K562 (cell line): ENCODE data around the gene PDGFD.

ENCODE experiments used
- ATF7 ChIP-seq: fragments of 450-650 bp; IDR thresholded peaks from 2 replicates; pipeline ENCODE4 v1.7.1; 2014; ENCODE audit warnings: mild to moderate bottlenecking, moderate library complexity
- BACH1 ChIP-seq: fragments of 200-800 bp; sonication (Bioruptor generic); IDR thresholded peaks from 2 replicates; pipeline ENCODE4 v1.6.1; 2016; ENCODE audit warnings: missing genetic modification characterization, missing compliant biosample characterization
- CTCF ChIP-seq, 3 experiments: IDR thresholded peaks in 2 of 3; conservative IDR thresholded peaks in 1 of 3; 2 replicates each; pipeline ENCODE4 v1.5.1; 2011 to 2012; ENCODE audit warnings: low read length in 3 of 3, mild to moderate bottlenecking in 3 of 3, control low read depth in 2 of 3, improper control_type of control experiment in 1 of 3, inconsistent platforms in 1 of 3, low read depth in 1 of 3, mixed read lengths in 1 of 3, moderate library complexity in 1 of 3; ENCODE audit not compliant: insufficient read depth in 2 of 3

- TF ChIP-seq ATF7 = no peak
- no peak for TF ChIP-seq CTCF (IDR thresholded peaks at IDR 0.05 in 2 of 3, conservative IDR thresholded peaks at IDR 0.05 in 1 of 3; ENCODE audit: insufficient read depth in 2 of 3, low read depth in 1 of 3, low read length in 3 of 3)
- TF ChIP-seq BACH1 (tag) = no peak
Observed at GRCh38 chr11:104145062-104145461, 18.9 kb downstream of the PDGFD start.
